Activated CD4-positive, alpha-beta T cell treated with anti-CD3 and anti-CD28 coated beads for 24 hours (primary cell): ENCODE data around the gene ANKLE2.
A peak's percentile ranks its signal among the peaks of the same experiment; 100 is the strongest.
"Not testable (repeated sequence)": the region's sequence is repeated elsewhere in the genome, so short reads cannot be mapped to it uniquely, and the experiment has no call there.

Experiments
- DNase-seq, 2 donors: peaks; one replicate each; pipeline ENCODE4 v3.0.0-alpha.2; 2020; ENCODE audit warnings: low read depth in 2 of 2

ANKLE2 gene

GRCh38 chr12:132719141-132719953 lies 42.3 kb downstream of the ANKLE2 start:
- no peak for DNase-seq

DNA sequence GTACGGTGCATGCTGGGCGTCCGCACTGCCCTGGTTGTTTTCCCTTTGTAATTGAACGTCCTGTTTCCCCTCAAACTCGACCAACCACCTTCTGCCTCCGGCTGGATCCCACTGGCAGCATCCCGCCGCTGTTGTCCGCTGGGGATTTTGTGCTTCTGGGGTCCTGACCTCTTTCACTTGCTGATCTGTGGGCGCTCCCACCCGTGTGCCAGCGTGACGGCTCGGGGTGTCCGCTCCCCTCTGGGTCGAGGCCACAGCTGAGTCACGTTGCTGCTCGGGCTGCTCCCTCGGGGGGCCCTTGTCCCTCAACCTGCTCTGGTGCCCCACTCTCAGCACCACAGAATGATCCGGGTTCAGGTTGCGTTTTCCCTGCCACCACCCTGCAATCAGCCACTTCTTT lies 43.0 kb downstream of the ANKLE2 start:
- no peak for DNase-seq

GRCh38 chr12:132717531-132718387 lies 43.9 kb downstream of the ANKLE2 start:
- no peak for DNase-seq

DNA sequence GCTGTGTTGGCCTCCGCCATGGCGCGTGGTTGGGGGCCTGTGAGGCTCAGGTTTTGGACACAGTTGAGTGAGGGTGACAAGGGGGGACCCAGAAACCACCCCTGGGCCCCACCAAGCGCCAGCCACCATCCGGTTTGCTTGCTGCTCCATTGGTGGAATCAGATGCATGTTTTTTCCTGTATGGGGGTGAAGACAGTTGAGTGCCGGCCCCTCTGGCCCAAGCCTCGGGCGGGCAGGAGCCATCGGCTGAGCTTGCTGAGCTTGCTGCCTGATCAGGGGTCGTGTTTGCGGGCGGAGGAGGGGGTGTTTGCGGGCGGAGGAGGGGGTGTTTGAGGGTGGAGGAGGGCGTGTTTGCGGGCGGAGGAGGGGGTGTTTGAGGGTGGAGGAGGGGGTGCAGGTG lies 44.6 kb downstream of the ANKLE2 start:
- DNase-seq, result no peak

DNA sequence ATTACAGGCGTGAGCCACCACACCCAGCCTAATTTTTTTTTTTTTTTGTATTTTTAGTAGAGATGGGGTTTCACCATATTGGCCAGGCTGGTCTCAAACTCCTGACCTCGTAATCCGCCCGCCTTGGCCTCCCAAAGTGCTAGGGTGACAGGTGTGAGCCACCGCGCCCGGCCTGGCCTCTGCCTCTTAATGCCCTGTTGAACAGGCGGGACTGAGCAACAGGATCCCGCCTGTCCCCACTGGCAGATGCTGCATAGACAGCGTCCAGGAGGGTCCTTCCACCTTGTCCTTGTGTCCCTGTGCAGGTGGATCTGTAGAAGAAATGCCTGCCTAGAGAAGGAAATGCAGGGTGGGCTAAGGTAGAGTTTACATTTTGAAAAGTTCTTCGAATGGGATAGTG lies 45.3 kb downstream of the ANKLE2 start:
- DNase-seq, result no peak

DNA sequence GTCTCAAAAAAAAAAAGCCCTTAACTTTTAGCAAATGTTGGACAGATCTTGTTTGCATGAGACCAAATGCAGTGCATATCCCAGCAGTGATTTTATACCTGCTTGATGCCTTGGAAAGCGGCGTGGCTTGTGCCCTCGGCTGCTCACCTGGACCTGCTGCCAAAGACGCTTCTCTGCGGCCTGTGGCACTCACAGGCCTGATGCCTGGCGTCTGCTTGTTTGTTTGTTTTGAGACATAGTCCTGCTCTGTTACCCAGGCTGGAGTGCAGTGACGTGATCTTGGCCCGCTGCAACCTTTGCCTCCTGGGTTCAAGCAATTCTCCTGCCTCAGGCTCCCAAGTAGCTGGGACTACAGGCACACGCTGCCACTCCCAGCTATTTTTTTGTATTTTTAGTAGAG lies 45.8 kb downstream of the ANKLE2 start:
- no peak for DNase-seq

DNA sequence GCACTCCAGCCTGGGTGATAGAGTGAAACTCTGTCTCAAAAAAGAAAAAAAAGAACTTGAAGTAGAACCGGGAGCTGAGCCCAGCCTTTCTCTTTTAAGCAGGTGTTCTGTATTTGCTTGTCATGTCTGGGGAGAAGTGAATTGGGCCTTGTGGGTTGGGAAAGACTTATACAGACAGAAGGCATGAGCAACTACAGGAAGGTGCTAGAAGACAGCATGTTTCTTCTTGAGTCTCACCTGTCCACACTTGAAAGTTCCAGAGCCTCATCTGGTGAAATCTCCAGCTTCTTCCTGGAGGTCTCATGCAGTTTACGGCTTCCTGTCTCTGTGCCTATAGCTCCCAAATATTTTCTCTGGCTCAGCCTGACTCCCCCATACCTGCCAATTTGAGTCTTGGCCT lies 48.5 kb downstream of the ANKLE2 start:
- DNase-seq, result no peak

- DNase-seq, result no peak
Observed at GRCh38 chr12:132711080-132711843, 50.4 kb downstream of the ANKLE2 start.

DNA sequence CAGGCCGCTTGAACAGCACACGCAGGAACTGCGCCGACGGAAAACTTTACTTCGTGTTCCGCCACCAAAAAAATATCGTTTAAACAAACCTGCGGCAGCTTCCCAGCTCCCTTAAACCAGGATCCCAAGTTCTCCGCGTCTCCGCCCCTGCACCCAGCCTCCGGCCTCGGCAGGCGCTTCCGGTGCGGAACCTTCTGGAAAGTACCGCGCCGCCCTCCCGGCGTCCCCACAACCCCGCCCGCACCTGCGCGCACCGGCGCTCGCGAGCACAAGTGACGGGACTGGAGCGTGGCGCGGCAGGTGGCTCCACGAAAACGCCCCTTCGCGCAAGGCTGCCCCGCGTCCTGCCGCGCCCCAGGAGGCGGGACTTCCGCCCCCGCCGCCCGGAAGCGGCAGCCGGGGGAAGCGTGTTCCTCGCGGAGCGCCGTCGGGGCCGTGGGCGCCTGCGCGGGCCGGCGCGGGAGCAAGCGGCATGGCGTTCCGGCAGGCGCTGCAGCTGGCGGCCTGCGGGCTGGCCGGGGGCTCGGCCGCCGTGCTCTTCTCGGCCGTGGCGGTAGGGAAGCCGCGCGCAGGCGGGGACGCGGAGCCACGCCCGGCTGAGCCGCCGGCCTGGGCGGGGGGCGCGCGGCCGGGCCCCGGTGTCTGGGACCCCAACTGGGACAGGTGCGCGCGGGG lies 51.1 kb downstream of the ANKLE2 start, which contains the start of gene PGAM5:
Gene PGAM5, plus strand, starts transcription at position 438 of the 675 bp plus-strand sequence. Its CDS starts 35 bp downstream, at position 473.
- peak; percentile 76 for DNase-seq

DNA sequence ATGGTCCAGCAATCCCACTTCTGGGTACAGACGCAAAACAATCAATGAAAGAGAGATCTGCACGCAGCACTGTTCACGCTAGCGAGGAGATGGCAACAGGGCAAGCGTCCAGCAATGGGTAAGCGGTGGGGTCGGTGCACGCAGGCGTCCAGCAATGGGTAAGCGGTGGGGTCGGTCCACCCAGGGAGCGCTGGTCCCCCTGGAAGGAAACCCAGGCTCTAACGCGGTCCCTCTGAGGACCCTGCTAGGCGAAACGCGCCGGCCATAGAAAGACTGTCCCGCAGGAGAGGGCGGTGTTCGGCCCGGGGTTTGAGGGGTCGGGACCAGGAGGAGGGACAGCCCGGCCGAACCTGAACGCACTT lies 51.6 kb downstream of the ANKLE2 start:
- no peak for DNase-seq

- DNase-seq, result no peak
Observed at GRCh38 chr12:132708150-132708549, 53.5 kb downstream of the ANKLE2 start.

GRCh38 chr12:132707241-132707640 lies 54.4 kb downstream of the ANKLE2 start:
- DNase-seq, result no peak

GRCh38 chr12:132703641-132704040 lies 58.0 kb downstream of the ANKLE2 start:
- DNase-seq, result no peak

GRCh38 chr12:132702640-132703039 lies 59.0 kb downstream of the ANKLE2 start:
- DNase-seq, result no peak

- no peak for DNase-seq
Observed at GRCh38 chr12:132700212-132700822, 61.3 kb downstream of the ANKLE2 start.

- DNase-seq, result no peak
Observed at GRCh38 chr12:132698341-132698740, 63.3 kb downstream of the ANKLE2 start.

DNA sequence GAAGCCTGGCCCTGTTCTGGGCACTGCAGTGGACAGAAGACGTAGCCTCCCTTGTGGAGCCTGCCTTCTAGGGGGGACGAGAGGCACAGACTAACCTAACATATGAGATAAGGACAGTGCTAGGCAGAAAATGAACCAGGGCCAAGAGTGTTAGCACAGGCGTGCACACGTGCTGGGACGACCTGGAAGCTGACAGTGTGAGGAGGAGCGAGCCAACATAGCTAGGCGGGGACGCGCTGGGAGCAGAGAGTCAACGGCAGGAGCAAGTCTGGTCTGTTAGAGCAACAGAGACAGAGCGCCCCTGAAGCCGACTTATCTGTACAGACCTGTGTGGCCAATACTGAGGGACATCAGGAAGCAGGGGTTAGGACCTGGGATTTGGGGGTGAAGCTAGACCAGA lies 66.2 kb downstream of the ANKLE2 start:
- DNase-seq, result no peak

DNA sequence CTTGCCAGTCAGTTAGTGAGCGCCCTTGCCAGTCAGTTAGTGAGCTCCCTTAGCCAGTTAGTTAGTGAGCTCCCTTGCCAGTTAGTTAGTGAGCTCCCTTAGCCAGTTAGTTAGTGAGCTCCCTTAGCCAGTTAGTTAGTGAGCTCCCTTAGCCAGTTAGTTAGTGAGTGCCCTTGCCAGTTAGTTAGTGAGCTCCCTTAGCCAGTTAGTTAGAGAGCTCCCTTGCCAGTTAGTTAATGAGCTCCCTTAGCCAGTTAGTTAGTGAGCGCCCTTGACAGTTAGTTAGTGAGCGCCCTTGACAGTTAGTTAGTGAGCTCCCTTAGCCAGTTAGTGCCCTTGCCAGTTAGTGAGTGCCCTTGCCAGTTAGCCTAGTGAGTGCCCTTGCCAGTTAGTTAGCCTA lies 66.7 kb downstream of the ANKLE2 start:
- DNase-seq, result not testable (repeated sequence)

- not testable (repeated sequence) for DNase-seq
Observed at GRCh38 chr12:132692030-132692429, 69.6 kb downstream of the ANKLE2 start.

- no peak for DNase-seq
Observed at GRCh38 chr12:132690112-132690511, 71.5 kb downstream of the ANKLE2 start.

DNA sequence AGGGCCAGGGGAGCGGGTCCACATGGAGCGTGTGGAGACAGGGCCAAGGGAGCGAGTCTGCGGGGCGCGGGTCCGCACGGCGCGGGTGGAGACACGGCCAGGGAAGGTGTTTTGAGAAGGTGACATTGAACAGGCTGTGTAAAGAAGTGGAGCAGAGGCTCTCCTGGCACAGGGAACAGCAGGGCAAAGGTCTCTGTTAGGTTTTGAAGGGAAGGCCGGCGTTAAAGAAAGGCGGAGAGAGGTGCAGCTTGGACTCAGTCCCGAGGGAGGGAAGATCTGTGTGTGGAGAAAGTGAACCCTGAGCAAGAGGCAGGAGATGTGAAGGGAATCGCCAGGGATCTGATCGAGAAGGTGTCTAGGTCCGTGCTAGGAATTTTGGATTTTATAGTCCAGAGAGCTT lies 72.4 kb downstream of the ANKLE2 start:
- DNase-seq, result no peak
